Activated gamma-delta T cell treated with Interleukin-2 at 50 U/mL for 16 hours (primary cell): ENCODE measurements around the gene RAB14.

Source experiments
- DNase-seq: peaks from one replicate; pipeline ENCODE4 v3.0.0-alpha.2; 2020

The RAB14 gene

DNA sequence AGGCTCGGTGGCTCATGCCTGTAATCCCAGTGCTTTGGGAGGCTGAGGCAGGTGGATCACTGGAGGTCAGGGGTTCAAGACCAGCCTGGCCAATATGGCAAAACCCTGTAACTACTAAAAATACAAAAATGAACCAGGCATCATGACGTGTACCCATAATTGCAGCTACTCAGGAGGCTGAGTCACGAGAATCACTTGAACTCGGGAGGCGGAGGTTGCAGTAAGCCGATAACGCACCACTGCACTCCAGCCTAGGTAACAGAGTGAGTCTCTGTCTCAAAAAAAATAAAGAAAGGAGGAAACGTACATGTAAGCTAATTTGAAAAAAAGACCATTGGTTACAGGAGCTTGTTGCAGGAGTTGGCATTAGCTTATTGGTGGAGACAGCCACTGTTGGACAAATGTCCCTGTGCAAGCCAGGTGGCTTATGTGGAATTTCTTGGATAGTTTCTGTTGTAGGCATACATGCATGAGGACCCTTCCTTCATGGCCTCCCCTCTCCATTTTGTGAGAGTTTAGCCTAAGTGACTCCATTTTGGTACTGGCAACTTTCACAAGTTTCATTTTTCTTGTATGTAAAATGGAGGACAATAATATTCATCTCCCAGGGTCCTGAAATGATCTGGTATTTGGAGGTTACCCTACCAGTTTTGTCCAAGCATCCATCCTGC lies 16.8 kb upstream of the RAB14 start:
- DNase-seq = no peak

DNA sequence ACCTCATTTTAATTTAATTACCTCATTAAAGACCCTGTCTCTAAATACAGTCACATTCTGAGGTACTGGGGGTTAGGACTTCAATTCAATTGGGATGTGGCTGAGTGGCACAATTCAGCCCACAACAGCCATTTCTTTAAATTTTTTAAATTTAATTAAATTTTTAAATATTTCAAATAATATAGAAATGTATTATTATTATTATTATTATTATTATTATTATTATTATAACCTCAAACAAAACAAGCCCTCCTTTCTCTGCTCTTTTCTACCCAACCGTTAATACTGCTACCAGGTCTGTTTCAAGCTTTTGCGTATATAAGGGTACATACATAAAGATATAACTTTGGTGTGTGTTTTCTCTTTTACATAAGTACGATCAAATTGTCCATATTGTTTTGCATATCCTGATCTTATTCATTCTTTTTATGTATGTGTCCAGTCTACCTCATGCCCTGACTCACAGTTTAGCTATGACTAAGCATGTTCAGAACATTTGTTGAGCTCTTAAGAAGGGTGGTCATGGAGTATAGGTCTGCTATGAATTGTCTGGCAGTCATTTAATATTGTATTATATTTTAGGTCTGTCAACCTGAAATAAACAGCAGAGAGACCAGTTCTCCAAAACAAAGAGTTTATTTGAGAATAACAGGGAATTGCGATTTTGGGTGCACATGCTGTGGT lies 16.1 kb upstream of the RAB14 start:
- no peak for DNase-seq

DNA sequence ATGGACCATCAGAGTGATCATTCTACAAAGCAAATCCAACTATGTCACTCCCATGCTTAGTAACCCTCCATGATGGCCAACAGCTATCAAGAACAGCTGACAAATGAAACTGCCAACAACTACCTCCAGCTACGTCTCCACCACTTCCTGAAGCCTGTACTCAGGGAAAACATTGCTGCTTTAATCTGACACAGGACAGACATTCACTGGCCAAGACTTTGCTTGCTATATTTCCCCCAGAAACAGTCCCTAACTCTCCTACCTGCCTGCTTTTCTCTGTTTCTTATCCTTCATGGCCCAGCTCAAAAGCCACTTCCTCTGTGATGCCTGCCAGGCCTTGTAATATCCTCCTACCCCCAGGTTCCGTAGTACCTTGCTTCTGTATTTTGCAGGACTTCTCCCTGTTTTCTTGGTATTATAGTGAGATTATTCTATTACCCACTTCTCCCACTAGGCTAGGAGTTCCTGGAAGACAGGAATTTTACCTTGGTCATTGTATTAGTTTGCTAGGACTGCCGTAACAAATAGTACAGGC lies 14.7 kb upstream of the RAB14 start:
- no peak for DNase-seq

DNA sequence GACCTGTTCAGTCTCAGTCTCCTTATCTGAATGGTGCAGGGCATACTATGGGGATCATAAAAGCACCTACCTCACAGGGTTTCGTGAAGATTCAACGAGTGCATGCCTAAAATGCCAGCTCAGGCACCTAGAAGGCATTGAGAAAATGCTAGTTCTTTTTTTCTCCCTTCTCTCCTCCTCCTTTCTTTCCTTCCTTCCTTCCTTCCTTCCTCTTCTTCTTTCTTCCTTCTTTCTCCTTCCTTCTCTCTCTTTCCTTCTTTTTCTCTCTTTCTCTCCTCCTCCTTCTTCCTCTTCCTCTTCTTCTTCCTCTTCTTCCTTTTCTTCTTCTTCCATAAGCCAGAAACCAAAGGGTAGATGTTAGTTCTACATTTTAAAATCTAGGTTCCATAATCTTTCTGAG lies 12.3 kb upstream of the RAB14 start:
- DNase-seq = no peak

DNA sequence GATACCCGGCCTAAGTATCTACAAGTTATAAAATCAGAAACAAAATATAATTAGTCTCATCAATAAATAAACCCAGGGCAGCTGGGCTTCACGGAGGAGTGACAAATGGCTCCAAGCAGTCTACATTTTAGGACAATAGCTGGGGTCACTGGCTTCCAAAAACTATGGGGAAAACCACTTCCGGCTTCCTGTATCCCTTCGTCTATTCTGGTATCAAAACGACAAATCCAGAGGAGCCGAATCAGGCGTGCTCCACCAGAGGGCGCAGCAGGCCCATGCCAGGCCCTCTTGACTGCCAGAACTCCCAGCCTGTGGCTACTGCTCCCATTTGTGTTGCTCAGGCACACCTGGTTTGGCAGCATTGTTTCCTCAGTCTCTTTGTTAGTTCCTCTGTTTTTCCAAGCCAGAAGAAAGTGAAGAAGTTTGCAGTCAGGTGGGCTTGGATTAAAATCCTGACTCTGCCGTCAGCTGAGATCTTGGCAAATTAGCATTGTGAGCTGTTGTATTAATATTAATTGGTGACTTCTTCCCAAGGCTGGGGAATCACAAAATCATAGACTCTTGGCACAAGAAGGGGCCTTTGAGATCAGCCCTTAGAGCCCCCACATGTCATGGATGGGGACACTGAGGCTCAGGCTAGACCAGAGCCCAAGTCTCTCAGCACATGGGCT lies 11.6 kb upstream of the RAB14 start:
- peak; percentile 57 for DNase-seq

DNA sequence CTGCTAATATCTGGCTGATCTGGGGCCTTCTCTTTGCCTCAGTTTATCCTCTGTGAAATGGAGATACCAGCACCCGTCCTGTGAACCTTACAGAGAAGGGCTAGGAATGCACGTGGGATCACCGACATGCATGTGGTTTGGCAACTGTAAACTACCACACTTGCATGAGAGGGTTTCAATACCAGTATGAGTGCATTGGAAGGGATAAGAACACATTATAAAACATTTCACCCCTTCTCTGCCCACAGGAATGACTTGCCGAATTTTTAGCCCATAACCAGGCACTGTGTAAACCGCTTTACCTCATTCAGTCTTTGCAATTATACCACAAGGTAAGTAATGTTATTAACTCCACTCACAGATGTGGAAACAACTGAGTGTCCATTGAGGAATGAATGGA lies 8.9 kb upstream of the RAB14 start:
- DNase-seq = no peak

DNA sequence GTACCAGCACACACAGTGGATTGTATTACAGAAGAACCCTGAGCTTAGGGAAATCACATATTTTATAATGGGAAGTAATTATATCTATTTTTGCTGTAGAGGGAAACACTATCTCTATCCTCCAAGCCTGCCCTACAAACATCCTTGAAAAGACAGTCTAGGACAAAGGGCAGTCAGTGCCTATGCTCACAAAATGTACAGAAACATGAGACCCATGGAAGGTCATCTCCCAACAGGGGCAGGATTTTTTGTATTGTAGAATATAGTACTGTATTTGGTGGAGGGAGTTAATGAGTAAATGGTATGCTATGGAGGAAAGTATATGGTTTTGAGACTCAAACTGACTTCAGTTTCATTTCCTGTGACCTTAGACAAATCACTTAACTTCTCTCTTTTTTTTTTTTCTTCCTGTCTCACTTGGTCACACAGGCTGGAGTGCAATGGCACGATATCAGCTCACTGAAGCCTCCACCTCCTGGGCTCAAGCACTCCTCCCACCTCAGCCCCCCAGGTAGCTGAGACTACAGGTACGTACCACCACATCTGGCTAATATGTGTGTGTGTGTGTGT lies 5.8 kb upstream of the RAB14 start:
- no peak for DNase-seq

DNA sequence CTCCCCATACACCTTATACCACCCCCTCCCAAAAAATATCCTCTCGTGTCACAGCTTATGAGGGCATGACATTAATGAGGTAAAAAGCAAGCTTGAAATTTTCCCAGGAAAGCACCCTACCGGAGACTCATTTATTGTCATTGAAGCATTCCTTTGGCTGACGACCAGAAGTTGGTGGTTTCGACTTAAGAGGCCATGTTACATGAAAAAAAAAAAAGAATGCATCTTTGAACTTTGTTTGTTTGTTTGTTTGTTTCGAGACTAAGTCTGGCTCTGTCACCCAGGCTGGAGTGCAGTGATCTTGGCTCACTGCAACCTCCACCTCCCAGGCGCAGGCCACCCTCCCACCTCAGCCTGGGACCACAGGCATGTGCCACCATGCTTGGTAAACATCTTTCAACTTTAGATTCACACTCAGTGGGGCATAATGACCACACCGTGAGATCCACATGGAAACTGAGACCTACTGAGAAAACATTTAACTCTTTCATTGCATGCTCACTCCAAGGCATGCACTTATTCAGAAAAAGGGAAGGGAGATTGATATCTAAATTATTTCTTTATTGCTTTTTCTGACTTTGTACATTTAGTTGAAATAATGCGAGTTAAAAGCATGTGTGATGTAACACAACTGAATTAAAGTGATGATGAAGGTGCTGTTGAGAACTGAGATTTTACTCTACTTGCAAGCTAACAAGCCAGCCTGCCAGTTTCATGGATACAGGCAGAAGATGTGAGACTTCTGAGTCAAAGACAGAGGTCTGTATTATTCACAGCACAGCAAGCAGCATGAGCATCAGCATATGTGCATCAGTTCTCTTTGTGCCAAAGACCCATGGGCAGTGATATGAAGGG lies 5.1 kb upstream of the RAB14 start:
- no peak for DNase-seq

DNA sequence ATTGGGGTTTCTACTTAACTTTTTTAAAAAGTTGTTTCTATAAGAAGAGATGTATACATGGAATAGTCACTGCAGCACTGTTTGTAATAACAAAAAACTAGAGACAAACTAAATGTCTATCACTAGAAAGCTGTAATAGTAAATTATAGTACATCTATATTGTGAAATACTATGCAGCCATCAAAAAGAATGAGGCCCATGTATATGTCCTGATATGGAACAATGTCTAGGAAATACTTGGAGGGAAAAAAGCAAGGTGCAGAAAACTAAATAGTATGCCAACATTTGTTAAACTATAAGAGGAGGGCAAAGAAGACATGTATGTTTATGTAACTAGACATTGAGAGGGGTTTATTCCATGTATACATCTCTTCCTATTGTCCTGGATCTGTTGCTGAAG lies 2.9 kb upstream of the RAB14 start:
- DNase-seq = no peak

DNA sequence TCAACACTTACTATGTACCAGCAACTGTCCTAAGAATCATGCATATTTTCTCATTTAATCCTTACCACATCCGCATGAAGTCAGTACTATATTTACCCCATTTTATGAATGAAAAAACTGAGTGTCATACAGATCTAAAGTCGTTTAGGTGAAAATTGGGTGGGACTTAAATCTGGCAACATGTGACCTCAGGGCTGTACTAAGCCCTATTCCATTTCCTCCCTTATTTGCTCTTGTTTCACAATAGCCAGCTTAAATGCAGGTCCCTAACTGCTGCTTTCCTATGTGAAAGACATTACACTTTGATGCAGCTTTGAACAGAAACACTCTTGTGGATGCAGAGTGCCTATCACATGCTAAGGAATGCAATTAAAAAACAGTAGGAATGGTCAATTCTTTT lies 2.5 kb upstream of the RAB14 start:
- no peak for DNase-seq

DNA sequence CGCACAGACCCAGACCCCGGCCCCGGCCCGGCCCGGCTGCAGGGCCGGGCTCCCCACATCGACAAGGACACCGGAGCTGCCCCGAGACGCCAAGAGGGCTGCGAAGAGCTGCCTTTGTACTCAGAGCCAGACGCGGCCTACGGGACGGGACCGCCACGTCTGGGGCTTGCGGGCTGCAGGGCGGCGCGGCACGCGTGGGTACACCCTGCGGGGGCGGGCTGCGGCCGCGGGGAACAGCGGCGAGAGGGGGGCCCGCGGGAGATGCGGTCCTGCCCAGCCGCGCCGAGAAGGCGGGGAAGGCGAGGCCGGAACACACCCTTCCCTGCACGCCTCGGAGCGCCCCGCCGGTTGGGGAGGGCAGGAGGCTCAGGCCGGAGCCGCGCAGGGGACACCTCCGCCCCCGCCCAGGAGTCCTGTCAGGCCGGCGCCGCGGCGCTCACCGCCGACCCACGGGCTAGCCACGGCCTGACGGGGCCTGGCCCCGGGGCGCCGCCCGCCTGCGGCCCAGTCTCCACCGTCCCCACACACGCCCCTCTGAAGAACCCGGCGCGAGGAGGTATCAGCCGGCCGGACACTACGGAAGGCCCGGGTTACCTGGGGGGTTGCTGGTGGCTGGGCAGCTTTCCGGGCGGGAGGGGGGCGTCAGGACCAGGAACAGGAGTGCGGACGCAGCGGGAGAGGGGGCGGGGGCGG lies 478 bp downstream of the RAB14 start:
- DNase-seq = peak; percentile 41

DNA sequence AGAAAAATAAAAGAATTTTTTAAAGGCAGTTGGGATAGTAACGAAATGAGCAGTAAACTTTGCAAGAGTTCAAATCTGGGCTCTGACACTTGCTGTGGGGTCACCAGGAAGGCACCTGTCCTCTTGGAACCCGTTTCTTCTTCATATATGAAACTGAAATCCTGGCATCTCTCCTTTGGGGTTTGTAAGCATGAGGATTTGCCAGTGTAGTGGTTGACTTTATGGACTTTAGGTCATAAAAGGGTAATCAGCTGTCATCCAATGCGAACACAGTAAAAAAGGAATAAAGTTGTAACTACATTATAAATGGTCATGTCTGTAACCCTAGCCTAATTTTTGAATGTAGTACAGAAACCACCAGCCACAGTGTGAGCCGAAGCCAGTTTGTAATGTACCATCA lies 1.3 kb downstream of the RAB14 start:
- DNase-seq = no peak

DNA sequence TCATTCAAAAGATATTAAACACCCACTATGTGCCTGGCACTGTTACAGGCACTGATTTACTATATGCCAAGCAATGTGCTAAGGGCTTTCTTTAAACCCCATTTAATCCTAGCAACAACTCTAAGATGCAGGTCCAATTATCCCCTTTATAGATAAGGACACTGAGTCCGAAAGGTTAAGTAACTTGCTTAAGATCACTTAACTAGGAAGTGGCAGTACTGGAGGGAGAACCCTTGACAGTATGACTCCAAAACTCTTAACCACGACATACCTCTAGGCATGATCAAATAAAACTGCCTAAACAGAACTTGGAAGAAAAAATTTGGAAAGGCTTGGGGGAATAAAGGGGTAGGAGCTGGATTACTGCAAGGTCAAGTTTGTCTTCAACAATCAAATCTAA lies 1.7 kb downstream of the RAB14 start:
- DNase-seq = no peak

DNA sequence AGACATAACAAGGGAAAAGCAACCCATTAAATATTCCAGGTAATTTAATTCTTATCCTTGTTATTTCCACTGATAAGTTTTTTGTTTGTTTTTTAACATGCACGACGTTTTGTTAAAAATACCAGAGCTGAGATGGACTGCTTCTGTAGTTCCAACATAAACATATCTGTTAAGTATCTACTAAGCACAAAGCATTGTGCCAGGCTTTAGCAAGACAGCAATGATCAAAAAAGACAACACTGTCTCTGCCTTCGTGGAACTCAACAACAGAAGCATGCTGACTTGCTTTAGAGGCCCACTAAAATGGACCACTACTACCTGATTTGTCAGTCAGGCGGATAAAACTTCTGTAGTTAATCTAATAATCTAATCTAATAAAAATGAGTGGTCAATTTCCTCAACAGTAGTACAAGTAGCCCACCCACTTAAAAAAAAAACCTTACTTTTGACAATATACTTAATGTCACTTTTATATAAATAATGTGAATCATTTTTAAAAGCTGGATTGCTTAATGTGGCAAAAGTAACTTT lies 3.1 kb downstream of the RAB14 start:
- no peak for DNase-seq

DNA sequence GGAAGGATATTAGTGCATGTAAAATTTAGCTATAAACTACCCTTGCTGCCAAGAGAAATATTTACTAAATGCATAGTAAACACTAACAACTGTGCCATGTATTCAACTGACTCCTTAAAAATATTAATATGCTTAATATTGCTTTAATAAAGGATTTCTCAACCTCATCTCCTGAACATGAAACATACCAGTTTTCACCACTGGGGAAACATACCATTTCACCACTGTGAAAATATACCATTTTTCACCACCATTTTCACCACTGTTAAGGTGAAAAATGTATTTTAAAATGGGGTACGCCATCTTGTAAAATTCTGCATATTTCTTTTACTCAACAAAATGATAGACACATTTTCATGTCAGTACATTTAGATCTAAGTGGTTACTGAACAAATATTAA lies 4.5 kb downstream of the RAB14 start:
- no peak for DNase-seq

DNA sequence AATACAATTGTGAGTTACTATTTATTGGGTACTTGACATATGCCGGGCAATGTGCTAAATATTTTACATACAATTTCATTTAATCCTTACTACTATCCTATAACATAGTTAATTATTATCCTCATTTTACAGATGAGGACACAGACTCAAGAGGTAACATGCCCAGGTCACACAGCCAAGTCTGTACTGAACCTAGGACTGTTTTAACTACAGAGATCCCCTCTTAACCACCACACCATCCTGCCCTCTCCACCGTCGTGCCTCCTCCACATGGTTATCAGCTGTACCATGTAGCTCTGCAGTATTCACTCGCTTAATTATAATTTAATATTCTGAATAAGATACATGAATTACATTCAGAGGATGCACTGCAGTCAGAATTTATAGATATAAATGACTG lies 5.3 kb downstream of the RAB14 start:
- DNase-seq = no peak

DNA sequence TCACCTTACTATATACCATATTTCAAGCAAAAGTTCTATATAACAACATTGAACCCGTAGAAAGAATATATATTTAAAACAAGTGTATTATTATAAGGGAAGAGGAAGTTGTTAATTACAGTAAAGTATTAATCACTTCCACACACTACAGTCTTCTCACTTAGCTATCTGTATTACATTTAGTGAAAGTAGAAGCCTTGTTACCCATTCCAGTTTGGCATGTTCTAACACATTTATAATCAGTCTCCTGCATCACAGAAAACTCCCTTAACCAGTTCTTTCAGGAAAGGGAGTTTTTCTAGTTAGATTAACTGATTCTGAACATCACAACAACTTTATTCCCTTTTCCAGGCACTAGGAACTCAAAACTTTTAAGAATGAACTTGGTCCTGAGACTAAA lies 6.9 kb downstream of the RAB14 start:
- DNase-seq = no peak

DNA sequence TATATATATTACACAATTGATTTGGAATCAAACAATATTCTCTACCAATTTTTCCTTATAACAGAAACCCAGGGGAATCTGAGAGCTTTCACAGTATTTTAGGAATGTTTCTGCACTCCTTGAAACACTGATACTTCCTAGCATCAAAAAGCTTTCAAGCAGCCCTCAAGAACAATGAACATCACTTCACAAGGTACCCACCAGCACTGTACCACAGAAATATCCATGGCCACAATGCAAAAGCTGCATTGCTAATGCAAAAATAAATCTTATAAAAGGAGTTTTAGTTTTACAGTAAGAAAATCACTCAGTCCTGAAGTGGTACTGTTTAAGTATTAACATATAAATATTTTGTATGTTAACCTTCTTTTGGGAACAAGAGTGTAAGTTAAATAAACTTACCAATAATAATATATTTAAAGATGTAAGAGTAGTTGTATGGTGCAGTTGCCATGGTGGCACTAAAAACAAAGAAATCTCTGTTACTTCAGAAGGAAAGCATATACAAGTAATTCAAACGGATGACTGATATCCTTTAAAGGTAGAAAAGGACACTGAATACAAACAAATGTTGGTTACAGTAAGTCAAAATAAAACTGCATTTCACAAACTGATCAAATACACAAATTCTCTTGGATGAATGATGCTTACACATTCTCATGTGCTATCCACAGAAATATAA lies 8.6 kb downstream of the RAB14 start:
- no peak for DNase-seq

DNA sequence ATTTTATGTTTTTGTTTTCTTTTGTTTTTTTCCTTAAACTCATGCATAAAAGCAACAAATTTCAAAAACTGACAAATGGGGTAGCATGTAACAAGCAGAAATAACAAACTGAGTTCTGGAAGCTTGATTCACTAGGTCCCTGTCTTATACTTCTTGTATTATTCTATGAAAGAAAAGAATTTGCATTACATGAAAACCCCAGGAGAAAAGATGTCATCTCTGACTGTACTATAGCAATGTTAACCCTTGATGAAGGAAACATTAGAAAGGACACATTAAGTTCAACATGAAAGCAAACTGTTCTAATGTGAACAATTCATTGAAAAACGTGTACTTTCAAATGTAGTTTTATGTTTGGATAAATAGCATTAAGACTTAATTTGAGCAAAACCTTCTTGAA lies 9.2 kb downstream of the RAB14 start:
- no peak for DNase-seq

DNA sequence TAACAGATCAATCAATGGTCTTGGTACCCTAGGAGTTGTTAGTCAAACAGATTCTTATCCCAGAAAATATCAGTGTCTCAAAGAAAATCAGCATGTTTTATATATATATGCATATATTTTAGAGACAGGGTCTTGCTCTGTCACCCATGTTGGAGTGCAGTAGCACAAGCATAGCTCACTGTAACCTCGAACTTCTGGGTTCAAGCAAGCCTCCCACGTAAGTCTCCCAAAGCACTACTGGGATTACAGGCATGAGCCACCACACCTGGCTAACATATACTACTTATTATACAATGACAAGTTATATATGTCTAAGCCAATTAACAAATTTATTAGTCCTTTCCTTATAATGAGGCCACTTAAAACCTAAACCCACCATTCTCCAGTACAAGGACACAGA lies 10.4 kb downstream of the RAB14 start:
- no peak for DNase-seq

DNA sequence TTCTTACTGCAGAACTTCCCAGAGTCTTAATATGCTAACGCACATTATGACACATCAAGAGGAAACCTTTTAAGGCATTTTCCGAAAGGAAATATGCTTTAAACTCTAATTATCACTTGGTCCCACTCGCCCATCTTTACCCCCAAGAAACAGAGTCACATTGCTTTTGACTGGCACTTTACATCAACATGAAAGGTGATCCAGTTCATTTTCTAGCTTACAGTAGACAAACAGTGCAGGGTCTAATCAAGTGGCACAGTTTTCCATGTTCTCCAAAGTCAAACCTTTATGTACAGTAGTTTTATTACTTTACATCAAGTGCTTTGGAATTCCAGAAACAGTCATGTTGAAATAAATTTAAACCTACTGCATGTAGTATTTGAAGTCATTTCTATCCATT lies 12.0 kb downstream of the RAB14 start:
- no peak for DNase-seq
